ENCODE data around the gene NMNAT2. TPM values are rescaled to one million over a fixed set of nuclear protein-coding genes. Genes with fewer than 3 reads are reported as not detected.

The NMNAT2 gene
- polyA plus RNA-seq, 1 donor from 2014 or later, result 43.8 TPM

GRCh38 chr1:183231545-183231944, 186.6 kb downstream of the NMNAT2 start:
- no peak overlapping the region for H3K27ac ChIP-seq (ENCODE audit: low read length)

GRCh38 chr1:183230413-183230812, 187.8 kb downstream of the NMNAT2 start:
- no peaks in the 10 kb centered on the region for H3K9me3 ChIP-seq (ENCODE audit: low read length)
- no peaks in the 10 kb centered on the region for H3F3A ChIP-seq (ENCODE audit: insufficient read depth, low read length, poor library complexity, severe bottlenecking)
- TF ChIP-seq POLR2AphosphoS5 (IDR thresholded peaks at IDR 0.05), result no peak
- no peak for TF ChIP-seq CTCF (IDR thresholded peaks at IDR 0.05; ENCODE audit: poor library complexity, severe bottlenecking)
- TF ChIP-seq EZH2 (IDR thresholded peaks at IDR 0.05; ENCODE audit: borderline replicate concordance, insufficient read depth, low read length, poor library complexity, severe bottlenecking), result no peak
- TF ChIP-seq SMC3 (conservative IDR thresholded peaks at IDR 0.05; ENCODE audit: poor library complexity), result no peak
- TF ChIP-seq REST (IDR thresholded peaks at IDR 0.05; ENCODE audit: borderline replicate concordance), result no peak
- H3K4me3 ChIP-seq (ENCODE audit: low read length), result no peak overlapping the region
- no peaks in the 10 kb centered on the region for H3K79me2 ChIP-seq (replicated peaks; ENCODE audit: insufficient read depth, low read length)
- H3K27ac ChIP-seq (ENCODE audit: low read length), result no peak overlapping the region
- no peaks in the 10 kb centered on the region for H3K9me2 ChIP-seq (ENCODE audit: insufficient read depth, low read length)
- no peak overlapping the region for H3K4me2 ChIP-seq (ENCODE audit: low read length)
- no peak overlapping the region for H3K9ac ChIP-seq (ENCODE audit: low read length)
- H3K36me3 ChIP-seq (ENCODE audit: insufficient read depth, low read length), result no peaks in the 10 kb centered on the region
- H4K20me1 ChIP-seq (ENCODE audit: insufficient read depth), result no peaks in the 10 kb centered on the region
- H3K27me3 ChIP-seq (ENCODE audit: insufficient read depth, low read depth, low read length), result no peaks in the 10 kb centered on the region
- H2AFZ ChIP-seq (ENCODE audit: low read depth, low read length), result no peak overlapping the region

More at GRCh38 chr1:183231545-183231944, 186.6 kb downstream of the NMNAT2 start:
- Histone ChIP-seq H3K9me3 (ENCODE audit: low read length) (no peaks in the 10 kb centered on the region), H3F3A (ENCODE audit: insufficient read depth, low read length, poor library complexity, severe bottlenecking) (no peaks in the 10 kb centered on the region), H3K4me2 (ENCODE audit: low read length) (no peak overlapping the region), H3K9me2 (ENCODE audit: insufficient read depth, low read length) (no peaks in the 10 kb centered on the region), H3K36me3 (ENCODE audit: insufficient read depth, low read length) (no peaks in the 10 kb centered on the region), H2AFZ (ENCODE audit: low read depth, low read length) (no peak overlapping the region), H4K20me1 (ENCODE audit: insufficient read depth) (no peaks in the 10 kb centered on the region), H3K79me2 (replicated peaks; ENCODE audit: insufficient read depth, low read length) (no peaks in the 10 kb centered on the region), H3K9ac (ENCODE audit: low read length) (no peak overlapping the region), H3K27me3 (ENCODE audit: insufficient read depth, low read depth, low read length) (no peaks in the 10 kb centered on the region), H3K4me3 (ENCODE audit: low read length) (no peak overlapping the region)
- TF ChIP-seq TAF1 (IDR thresholded peaks at IDR 0.05; ENCODE audit: low read depth), result no peak
- TF ChIP-seq RAD21 (conservative IDR thresholded peaks at IDR 0.05), result no peak
- no peak for TF ChIP-seq MXI1 (conservative IDR thresholded peaks at IDR 0.05; ENCODE audit: poor library complexity, severe bottlenecking)
- TF ChIP-seq POLR2AphosphoS5 (IDR thresholded peaks at IDR 0.05), result no peak
- no peak for TF ChIP-seq SMC3 (conservative IDR thresholded peaks at IDR 0.05; ENCODE audit: poor library complexity)
- no peak for TF ChIP-seq EP300 (conservative IDR thresholded peaks at IDR 0.05; ENCODE audit: poor library complexity, severe bottlenecking)
- TF ChIP-seq CTCF (IDR thresholded peaks at IDR 0.05; ENCODE audit: poor library complexity, severe bottlenecking), result no peak
- no peak for TF ChIP-seq EZH2 (IDR thresholded peaks at IDR 0.05; ENCODE audit: borderline replicate concordance, insufficient read depth, low read length, poor library complexity, severe bottlenecking)
- no peak for TF ChIP-seq REST (IDR thresholded peaks at IDR 0.05; ENCODE audit: borderline replicate concordance)
